GM18519 (cell line): ENCODE measurements around the gene DDX1.

Source experiments
- ATAC-seq: cut with Tn5 transposase; IDR thresholded peaks from one replicate; pipeline ENCODE4 v1.9.1; 2021; ENCODE audit warnings: mild to moderate bottlenecking, moderate library complexity; ENCODE audit not compliant: unreplicated experiment, low FRiP score

Gene DDX1

DNA sequence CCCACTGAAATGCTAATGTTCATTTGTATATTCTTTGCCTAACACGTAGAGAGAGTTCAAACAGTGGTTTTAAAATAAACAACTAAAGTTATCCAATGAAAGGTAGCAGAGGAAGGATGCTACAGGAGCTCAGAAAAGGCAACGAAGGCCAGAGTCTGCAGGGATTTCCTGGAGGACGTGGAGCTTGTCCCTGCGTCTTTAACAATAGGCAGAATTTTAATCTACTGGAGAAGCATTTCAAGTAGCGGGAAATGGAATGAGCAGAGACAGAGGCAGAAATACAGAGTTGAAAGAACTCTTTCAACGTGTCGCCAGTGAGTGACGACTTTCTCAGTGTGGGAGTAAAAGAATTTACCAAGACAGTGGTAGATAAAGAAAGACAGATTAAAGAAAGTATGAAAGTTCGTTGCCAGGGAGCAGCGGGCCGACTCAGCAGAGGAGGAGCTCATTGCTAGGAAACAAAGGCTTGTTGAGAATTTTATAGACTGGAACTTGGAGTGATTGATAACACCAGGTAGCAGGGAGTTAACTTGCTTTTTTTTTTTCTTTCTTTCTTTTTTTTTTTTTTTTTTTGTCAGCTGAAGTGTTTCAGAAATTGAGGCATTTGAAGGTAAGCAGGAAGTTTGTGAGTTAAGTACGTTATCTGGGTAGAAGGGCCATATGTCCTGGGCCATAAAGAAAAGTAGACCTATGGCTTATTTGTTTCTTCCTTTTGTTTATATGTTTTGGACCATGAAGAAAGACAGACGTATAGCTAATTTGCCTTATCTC is 29.9 kb upstream of the DDX1 start:
- ATAC-seq = peak; percentile 23

GRCh38 chr2:15562354-15563031 is 29.2 kb upstream of the DDX1 start:
- ATAC-seq = no peak

DNA sequence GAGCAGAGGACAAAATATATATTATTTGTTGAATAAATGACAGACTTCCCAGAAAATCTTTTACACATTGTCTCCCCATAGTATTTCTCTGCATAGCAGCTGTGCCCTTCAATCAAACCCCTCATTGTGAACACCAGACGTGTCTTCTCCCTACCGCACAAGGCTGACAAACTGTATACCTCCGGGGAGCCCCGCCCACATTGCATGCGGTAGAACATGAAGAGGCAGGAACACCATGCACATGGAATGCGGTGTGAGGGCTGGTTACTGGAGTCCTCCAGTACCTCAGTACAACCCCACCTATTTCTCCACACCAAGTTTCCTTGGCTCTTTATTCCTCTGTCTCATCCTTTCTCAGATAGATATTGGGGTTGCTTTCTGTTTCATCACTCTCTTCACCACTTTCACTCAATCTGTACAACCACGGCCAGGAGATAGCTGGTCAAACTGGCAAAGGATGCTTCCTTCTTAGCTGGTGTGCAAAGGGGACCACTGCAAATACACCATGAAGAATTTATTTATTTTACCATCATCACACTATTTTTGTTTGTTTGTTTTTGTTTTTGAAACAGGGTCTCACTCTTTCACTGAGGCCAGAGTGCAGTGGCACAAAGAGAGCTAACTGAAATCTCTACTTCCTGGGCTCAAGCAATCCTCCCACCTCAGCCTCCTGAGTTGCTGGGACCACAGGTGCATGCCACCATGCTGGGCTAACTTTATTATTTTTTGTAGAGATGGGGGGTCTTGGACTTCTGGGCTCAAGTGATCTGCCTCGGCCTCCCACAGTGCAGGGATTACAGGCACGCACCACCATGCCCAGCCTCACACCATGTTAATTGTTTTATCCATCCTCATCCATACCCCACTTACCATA is 28.2 kb upstream of the DDX1 start:
- ATAC-seq = no peak

DNA sequence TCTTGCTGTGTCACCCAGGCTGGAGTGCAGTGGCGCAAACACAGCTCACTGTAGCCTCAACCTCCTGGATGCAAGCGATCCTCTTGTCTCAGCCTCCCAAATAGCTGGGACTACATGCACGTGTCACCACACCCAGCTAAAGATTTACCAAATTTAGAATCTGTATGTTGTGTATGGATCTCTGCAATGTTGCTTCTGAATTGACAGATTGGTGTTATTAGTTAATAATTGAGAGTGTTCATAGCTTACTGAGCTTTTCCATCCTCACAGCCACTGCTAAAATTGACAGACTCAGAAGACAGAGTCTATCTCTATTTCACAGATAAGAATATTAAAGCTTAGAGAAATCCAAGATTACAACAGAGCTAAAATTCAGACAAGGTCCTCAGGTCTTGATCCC is 26.3 kb upstream of the DDX1 start:
- no peak for ATAC-seq

GRCh38 chr2:15565994-15566671 is 25.5 kb upstream of the DDX1 start:
- no peak for ATAC-seq

DNA sequence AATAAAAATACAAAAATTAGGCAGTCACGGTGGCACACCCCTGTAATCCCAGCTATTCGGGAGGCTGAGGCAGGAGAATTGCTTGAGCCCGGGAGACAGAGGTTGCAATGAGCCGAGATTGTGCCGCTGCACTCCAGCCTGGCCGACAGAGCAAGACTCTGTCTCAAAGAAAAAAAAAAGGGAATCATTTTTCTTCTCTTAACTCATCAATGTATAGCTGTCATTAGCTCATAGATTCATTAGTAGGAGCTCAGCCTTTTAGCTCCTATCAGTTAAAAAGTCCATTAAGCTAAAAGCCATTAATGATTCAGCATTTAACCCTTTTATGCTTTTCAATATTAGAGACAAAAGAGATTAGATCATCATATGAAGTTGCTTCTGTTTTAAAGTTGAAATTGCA is 24.8 kb upstream of the DDX1 start:
- no peak for ATAC-seq

GRCh38 chr2:15568874-15569273 is 22.8 kb upstream of the DDX1 start:
- no peak for ATAC-seq

- no peak for ATAC-seq
Measured at GRCh38 chr2:15570104-15570503, 21.6 kb upstream of the DDX1 start.

DNA sequence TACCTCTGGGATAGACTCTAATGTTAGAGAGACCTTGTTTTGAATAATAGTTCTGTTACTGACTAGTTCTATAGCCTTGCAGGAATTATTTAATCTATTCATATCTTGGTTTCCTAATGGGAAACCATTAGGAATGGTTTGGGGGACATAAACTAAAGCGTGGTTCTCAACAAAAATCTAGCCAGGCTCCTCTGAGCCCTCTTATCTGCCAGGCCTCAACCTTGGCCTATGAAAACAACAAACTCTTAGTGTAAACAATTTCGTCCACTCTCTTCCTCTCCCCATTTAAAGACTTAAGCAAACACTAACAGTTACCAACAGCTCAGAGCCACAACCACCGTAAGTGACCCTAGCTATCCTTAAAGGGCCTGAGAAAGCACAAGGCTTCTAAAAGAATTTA is 19.9 kb upstream of the DDX1 start:
- ATAC-seq = no peak

- ATAC-seq = peak; percentile 85
Measured at GRCh38 chr2:15577071-15577735, 14.5 kb upstream of the DDX1 start.

- ATAC-seq = no peak
Measured at GRCh38 chr2:15579641-15580040, 12.0 kb upstream of the DDX1 start.

DNA sequence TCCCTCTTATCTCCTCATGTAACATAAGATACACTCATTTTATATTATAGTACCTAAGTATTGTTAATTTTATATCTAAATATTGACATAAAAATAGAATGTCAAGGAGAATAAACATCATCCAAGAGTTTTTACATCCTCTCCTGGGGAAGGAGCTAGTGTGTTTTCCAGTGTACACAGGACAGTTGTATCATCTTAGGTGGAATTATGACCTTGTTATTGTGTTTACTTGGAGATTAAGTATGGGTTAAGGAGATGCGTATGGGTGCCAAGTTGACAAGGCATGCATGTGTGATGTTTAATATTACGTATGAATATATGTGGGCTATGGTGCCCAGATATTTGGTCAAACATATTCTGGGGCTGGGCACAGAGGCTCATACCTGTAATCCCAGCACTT is 11.2 kb upstream of the DDX1 start:
- ATAC-seq = no peak

- ATAC-seq = no peak
Measured at GRCh38 chr2:15582710-15583357, 8.8 kb upstream of the DDX1 start.

GRCh38 chr2:15583826-15584225 is 7.8 kb upstream of the DDX1 start:
- ATAC-seq = no peak

- ATAC-seq = no peak
Measured at GRCh38 chr2:15584316-15584715, 7.4 kb upstream of the DDX1 start.

DNA sequence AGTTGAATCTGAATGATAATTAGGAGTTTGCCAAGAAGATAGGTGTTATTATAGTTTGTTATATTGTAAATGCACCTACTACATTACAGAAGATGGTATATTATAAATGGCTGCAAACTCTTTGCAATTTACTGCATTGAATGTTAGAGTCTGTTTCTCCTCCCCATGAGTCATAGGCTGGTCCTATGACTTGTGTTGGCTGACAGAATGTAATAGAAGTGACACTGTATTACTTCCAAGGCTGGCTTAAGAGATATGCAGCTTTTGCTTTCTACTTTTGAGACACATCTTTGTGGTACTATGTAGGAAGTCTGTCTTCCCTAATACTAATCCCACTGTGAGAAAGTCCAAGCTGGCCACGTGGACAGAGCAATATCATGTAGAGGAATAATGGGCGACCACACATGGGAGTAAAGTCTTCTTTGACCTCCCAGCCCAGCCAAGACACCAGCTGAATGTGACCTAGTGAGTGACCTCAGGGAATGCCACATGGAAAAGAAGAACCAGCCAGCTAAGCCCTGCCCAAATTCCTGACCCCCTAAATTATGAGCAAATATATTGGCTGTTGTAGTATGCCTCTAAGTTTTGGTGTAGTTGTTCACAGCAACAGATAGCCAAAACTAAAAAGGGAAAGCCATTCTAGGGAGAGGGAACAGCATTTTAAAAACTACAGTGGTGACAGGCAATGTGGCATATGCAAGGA is 6.8 kb upstream of the DDX1 start:
- ATAC-seq = no peak

GRCh38 chr2:15588329-15588919 is 3.2 kb upstream of the DDX1 start:
- ATAC-seq = no peak

DNA sequence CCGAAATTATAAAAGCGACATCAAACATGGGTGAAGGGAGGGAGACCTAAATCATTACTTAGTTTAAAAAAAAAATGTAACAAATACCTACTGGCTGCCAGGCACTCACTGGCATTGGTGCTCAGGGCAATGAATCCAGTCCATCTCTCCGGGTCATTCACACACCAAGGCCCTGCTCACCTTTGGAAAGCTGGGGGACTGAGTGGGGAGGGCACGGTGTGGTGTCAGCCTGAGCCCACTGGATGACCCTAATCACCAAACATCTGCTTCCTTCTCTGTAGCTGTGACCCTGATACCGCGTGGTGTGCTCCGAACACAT is 336 bp upstream of the DDX1 start:
- ATAC-seq = no peak

GRCh38 chr2:15593327-15593705 is 1.6 kb downstream of the DDX1 start:
- ATAC-seq = no peak
